Thyroid gland (tissue), 4 donors: ENCODE data around the gene FLRT2.

Experiments
- POLR2A ChIP-seq, 2 donors: fragments of 450-650 bp; IDR thresholded peaks; one replicate each; pipeline ENCODE4 v1.6.1; 2017; ENCODE audit warnings: antibody characterized with exemption in 2 of 2, mild to moderate bottlenecking in 2 of 2, moderate library complexity in 1 of 2
- TF ChIP-seq, protein P1 (sequence below), 6 experiments: fragments of 200-600 bp in 3 of 6; fragments of 450-650 bp in 3 of 6; sonication (generic) in 3 of 6; IDR thresholded peaks; one replicate each; pipeline ENCODE4 v1.5.1; 2016 to 2019; ENCODE audit warnings: antibody characterized with exemption in 6 of 6, mild to moderate bottlenecking in 2 of 6, inconsistent platforms in 1 of 6, moderate library complexity in 1 of 6

DNA sequence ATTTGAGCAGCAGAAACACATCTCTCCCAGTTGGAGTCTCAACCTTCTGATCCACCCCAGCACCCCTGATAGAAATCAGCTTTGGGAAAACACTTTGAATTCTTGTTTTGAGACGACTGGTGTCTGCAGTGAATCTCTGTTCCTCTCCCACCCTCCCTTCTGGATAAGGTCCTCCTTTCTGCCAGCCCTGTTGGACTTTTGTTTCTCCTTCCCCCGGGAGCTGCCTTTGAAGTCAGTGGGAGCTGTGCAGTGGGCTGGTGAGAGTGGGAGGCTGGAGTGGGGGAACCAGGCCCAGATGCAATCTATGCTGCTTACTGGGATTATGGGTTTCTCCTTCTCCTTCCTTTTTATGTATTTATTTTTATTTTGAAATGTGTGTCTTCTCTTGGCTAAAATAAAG lies 49.0 kb downstream of the FLRT2 start:
- TF ChIP-seq, protein P1, sequence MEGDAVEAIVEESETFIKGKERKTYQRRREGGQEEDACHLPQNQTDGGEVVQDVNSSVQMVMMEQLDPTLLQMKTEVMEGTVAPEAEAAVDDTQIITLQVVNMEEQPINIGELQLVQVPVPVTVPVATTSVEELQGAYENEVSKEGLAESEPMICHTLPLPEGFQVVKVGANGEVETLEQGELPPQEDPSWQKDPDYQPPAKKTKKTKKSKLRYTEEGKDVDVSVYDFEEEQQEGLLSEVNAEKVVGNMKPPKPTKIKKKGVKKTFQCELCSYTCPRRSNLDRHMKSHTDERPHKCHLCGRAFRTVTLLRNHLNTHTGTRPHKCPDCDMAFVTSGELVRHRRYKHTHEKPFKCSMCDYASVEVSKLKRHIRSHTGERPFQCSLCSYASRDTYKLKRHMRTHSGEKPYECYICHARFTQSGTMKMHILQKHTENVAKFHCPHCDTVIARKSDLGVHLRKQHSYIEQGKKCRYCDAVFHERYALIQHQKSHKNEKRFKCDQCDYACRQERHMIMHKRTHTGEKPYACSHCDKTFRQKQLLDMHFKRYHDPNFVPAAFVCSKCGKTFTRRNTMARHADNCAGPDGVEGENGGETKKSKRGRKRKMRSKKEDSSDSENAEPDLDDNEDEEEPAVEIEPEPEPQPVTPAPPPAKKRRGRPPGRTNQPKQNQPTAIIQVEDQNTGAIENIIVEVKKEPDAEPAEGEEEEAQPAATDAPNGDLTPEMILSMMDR (IDR thresholded peaks at IDR 0.05), result no peak
- no peak for TF ChIP-seq POLR2A (IDR thresholded peaks at IDR 0.05)
